GM18909 (cell line): Measurements from ENCODE around the gene PIWIL1.

Experiments used
- ATAC-seq: cut with Tn5 transposase; IDR thresholded peaks from one replicate; pipeline ENCODE4 v1.9.1; 2021; ENCODE audit warnings: mild to moderate bottlenecking; ENCODE audit not compliant: unreplicated experiment, poor library complexity

PIWIL1 gene

GRCh38 chr12:130337488-130338303 lies at the start of gene PIWIL1:
TSS of gene PIWIL1 (plus strand) at chr12:130337887. CDS start at chr12:130342592, 4,705 bp downstream.
- no peak for ATAC-seq

DNA sequence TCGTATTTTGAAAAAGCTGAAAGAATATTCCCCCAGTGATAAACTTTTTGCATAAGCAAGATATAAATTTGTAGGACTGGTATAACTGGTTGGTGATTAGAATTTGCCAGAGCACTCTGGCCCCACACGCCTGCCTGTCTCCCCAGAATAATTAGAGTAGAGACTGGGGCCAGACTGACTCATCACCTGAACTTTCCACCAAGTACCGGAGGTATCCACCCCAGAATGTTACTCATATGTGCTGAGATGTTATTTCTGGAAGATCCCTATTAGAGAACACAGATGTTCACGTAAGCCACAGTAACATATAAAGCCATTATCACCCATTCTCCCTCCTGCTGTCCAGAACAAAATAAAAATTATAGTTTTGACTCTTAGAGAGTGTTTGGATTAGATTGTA lies 49.5 kb upstream of the PIWIL1 start:
- ATAC-seq = no peak

DNA sequence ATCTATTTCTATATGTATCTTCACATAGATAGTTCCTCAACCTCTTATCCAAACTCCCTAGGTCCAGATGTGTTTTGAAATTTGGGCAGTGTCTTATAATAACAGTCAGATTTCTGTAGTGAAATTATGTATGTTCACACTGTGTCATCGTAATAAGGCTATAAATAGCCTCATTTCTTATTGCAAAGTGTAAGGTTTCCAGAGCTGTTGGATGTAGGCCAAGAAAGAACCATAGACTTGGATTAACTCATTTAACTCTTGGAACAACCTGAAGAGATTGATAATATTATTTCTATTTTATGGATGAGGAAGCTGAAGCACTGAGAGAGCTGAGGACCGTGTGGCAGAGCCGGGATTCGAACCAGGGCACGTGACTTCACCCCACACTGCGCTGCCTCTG lies 49.0 kb upstream of the PIWIL1 start:
- no peak for ATAC-seq

- no peak for ATAC-seq
Observed at GRCh38 chr12:130290114-130290513, 47.6 kb upstream of the PIWIL1 start.

DNA sequence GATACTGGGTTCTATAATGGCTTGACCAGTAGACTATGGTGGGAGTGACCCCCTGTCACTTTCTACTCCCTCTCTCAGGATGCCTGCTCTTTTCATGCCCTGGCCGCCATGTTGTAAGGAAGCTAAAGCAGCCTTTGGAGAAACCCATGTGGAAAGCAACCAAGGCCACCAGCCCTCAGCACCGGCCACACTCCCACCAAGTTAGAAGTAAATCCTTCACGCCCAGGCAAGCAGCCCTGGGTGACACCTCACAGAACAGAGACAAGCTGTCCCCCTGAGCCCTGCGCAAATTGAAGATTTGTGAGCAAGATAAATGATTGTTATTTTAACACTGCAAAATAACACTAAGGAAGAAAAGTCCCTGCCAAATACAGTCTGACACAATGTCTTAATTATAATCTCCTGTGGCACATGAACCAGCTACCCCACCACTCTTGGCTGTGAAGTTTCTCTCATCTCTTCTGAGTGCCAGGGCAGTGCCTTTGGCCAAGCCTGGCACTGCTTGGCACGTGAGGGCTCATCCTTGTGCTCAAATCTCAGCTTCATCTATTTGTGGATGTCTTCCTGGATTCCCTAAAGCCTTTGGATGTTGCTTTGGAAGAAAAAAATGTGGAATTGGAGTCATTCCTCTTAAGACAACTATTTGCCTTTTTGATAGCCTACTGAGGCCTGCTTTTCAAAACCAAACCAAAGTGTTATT lies 39.2 kb upstream of the PIWIL1 start:
- ATAC-seq = no peak

DNA sequence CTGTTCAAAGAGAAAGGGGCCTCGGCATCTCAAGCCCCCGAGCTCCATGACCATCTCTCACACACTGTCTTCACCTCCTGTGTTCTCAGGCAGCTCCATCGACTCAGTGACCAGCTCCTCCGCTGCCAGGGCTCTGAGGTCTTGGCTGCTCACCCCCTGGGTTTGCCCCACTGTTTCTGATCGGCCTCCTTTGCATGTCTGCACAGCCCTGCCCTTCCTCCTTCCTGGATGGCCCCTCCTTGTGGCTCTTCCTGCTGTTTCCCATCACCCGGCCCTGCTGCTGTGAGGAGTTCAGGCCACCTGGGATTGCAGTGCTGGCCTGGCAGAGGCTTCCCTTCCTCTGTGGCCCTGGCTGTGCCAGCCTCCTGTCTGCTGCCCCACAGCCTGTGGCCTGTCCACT lies 38.1 kb upstream of the PIWIL1 start:
- ATAC-seq = no peak

DNA sequence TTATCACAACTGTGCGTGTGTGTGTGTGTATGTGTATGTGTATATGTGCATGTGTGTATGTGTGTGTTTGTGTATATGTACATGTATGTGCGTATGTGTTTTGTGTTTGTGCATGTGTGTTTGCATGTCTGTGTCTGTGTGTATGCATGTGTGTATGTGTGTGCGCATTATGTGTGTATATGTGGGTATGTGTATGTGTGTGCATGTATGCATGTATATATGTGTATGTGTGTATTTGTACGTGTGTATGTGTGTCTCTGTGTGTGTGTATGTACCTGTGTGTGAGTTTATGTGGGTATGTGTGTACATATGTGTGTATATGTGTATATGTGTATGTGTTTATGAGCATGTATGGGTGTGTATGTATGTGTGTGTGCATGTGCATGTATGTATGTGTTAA lies 37.6 kb upstream of the PIWIL1 start:
- ATAC-seq = no peak

GRCh38 chr12:130300737-130301535 lies 36.8 kb upstream of the PIWIL1 start:
- ATAC-seq = no peak

DNA sequence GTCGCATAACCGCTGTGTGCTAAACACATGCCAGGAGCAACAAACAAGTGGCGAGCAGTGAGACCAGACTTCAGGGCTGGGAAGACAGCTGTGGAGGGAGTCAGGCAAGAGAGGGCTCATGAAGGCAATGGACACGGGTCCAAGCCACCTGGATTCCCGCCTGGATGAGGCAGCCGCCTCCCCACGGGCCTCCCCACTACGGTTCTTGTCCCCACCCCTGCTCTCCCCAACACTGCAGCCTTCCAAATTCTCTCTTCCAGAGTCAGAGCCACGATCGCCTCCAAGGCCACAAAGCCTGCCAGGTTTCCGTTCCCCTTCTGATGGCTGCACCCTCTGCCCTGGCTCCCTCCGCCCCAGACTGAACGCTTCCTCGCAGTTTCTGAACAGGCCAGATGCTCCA lies 36.1 kb upstream of the PIWIL1 start:
- ATAC-seq = no peak

DNA sequence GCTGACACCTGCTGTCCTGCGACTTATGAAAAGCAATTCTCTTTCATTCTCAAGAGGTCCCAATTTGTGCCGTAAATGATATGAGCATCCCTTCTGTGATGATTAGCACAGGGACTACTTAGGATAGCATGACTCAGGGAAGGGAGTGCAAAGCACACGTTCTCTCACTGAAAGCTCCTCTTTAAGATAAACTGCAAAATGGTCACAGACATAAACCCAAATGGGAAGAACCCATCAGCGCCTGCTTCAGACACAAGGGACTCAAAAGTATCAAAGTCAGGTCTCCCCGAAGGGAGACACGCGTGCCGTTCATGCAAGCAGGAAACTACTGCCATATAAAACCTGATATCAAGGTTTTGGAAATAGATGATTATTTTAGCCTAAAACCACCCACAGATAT lies 33.9 kb upstream of the PIWIL1 start:
- no peak for ATAC-seq

DNA sequence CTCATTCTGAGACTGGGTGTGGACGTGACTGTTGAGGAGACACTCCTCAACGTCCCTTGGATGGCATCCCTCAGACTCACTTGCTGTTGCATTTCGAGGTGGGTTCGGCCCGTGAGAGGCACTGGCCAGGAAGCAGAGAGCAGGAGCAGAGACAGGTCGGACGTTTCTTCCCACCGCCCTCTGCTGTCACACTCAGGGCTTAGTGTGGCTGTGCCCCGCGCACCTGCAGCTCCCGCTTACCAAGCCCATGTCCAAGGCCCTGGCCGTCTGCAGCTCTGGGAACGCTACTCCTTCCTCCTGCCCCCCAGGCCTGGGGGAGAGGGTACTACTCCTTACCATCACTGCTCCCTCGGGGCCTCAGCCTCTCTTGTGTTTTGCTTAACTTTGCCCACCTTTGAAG lies 29.8 kb upstream of the PIWIL1 start:
- no peak for ATAC-seq

DNA sequence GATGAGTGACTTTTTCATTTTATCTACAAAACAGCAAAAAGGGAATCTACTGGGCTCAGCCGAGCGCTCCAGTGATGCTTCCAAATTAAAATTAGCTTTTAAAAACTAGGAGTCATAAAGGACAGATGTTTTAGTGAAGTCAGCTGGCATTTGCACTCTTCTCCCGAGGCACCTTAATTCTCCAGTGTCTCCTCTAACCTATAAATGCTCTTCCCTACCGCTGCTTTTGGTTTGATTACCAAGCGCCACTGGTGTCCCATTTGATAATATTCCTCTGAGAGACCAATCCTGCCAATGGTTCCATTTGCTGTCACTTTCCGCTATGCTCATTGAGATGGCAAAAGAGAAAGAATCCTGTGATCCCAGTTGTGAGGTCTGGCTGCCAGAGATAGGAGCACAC lies 29.3 kb upstream of the PIWIL1 start:
- ATAC-seq = no peak

GRCh38 chr12:130316251-130316650 lies 21.4 kb upstream of the PIWIL1 start:
- no peak for ATAC-seq

- no peak for ATAC-seq
Observed at GRCh38 chr12:130320536-130320935, 17.2 kb upstream of the PIWIL1 start.

GRCh38 chr12:130322263-130322662 lies 15.4 kb upstream of the PIWIL1 start:
- no peak for ATAC-seq

DNA sequence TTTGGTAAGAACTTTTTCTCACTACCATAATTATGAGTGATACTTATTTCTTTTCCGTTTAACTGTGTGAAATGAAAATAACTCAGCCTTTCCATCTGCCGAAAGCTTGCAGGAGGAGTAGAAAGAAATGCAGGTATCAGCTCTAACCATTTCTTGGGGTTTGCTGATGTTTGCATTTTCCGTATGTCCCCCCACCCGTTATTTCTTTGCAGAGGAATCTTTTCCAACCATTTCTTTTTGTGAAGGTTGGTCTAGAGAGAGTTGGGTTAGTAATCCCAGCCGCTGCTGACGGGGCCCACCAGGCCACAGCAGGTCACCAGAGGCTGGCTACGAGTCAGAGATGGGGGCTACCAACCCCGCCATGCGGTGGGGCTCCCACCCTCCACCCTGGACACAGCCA lies 7.0 kb upstream of the PIWIL1 start:
- no peak for ATAC-seq

- ATAC-seq = no peak
Observed at GRCh38 chr12:130331146-130331545, 6.5 kb upstream of the PIWIL1 start.

GRCh38 chr12:130333341-130333740 lies 4.3 kb upstream of the PIWIL1 start:
- no peak for ATAC-seq

DNA sequence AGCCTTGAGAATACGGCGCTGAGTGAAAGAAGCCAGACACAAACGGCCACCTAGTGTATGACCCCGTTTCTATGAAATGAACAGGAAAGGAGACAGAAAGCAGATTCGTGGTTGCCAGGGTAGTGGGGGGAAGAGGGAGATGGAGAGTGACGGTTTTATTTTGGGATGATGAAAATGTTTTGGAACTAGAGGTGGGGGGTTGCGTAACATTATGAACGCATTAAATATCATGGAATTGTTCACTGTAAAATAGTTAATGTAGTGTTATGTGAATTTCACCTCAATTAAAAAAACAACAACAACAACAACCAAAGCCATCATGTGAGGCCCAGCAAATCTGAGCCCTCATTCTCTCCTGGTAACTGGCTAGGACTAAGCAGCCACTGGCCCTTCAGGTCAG lies 3.3 kb upstream of the PIWIL1 start:
- ATAC-seq = no peak

GRCh38 chr12:130334937-130335336 lies 2.8 kb upstream of the PIWIL1 start:
- no peak for ATAC-seq
